ENCODE results near the gene RHEBL1.
A peak's percentile ranks its signal among the peaks of the same experiment; 100 is the strongest.

Gene RHEBL1

GRCh38 chr12:49034286-49034622 is 35.5 kb downstream of the RHEBL1 start:
- no peak for DNase-seq

- no peak for DNase-seq
Observed at GRCh38 chr12:49033611-49034285, 36.0 kb downstream of the RHEBL1 start.

GRCh38 chr12:49032679-49033447 is 36.9 kb downstream of the RHEBL1 start:
- no peak for DNase-seq

GRCh38 chr12:49032276-49032675 is 37.5 kb downstream of the RHEBL1 start:
- DNase-seq, result no peak

- DNase-seq, result no peak
Observed at GRCh38 chr12:49031573-49032161, 38.1 kb downstream of the RHEBL1 start.

- DNase-seq, result peak; percentile 51
Observed at GRCh38 chr12:49030714-49031572, 38.8 kb downstream of the RHEBL1 start.

GRCh38 chr12:49030119-49030518 is 39.7 kb downstream of the RHEBL1 start:
- no peak for DNase-seq

- peak; percentile 52 for DNase-seq
Observed at GRCh38 chr12:49028666-49029275, 41.0 kb downstream of the RHEBL1 start.

- peak; percentile 46 for DNase-seq
Observed at GRCh38 chr12:49027846-49028555, 41.8 kb downstream of the RHEBL1 start.

- DNase-seq, result peak; percentile 56
Observed at GRCh38 chr12:49026678-49027480, 42.9 kb downstream of the RHEBL1 start.

GRCh38 chr12:49026101-49026500 is 43.7 kb downstream of the RHEBL1 start:
- DNase-seq, result no peak

GRCh38 chr12:49025463-49025862 is 44.3 kb downstream of the RHEBL1 start:
- DNase-seq, result no peak

- no peak for DNase-seq
Observed at GRCh38 chr12:49024543-49024942, 45.2 kb downstream of the RHEBL1 start.

- DNase-seq, result no peak
Observed at GRCh38 chr12:49023812-49024211, 46.0 kb downstream of the RHEBL1 start.

GRCh38 chr12:49022558-49023178 is 47.1 kb downstream of the RHEBL1 start:
- peak; percentile 53 for DNase-seq

- DNase-seq, result peak; percentile 62
Observed at GRCh38 chr12:49021292-49021915, 48.4 kb downstream of the RHEBL1 start.

- peak; percentile 50 for DNase-seq
Observed at GRCh38 chr12:49020441-49020840, 49.3 kb downstream of the RHEBL1 start.

- peak; percentile 78 for DNase-seq
Observed at GRCh38 chr12:49019443-49020324, 50.1 kb downstream of the RHEBL1 start.

GRCh38 chr12:49019120-49019430 is 50.7 kb downstream of the RHEBL1 start:
- no peak for DNase-seq
